Neutrophil (primary cell): ENCODE data around the gene PRSS33.

ENCODE experiments used
- H3K27ac ChIP-seq: fragments of 200-600 bp; sonication (generic); 2 replicates; pipeline ENCODE4 v1.5.1; 2016; ENCODE audit warnings: mild to moderate bottlenecking, moderate library complexity
- H3K27me3 ChIP-seq: fragments of 200-600 bp; sonication (generic); 2 replicates; pipeline ENCODE4 v1.6.0; 2016; ENCODE audit warnings: mild to moderate bottlenecking
- H3K36me3 ChIP-seq: fragments of 200-600 bp; sonication (generic); 2 replicates; pipeline ENCODE4 v1.5.1; 2017
- H3K4me1 ChIP-seq, 2 experiments: fragments of 200-600 bp in 1 of 2; sonication (generic) in 1 of 2; 1 replicate in 1 of 2; 2 replicates in 1 of 2; pipeline versions ENCODE4 v1.5.1 to v1.6.1; 2013 to 2016; ENCODE audit warnings: low read depth in 1 of 2, low read length in 1 of 2, mild to moderate bottlenecking in 1 of 2, moderate library complexity in 1 of 2; ENCODE audit not compliant: control insufficient read depth in 1 of 2, insufficient read depth in 1 of 2
- H3K4me3 ChIP-seq, 2 experiments: fragments of 200-600 bp in 1 of 2; sonication (generic) in 1 of 2; 1 replicate in 1 of 2; 2 replicates in 1 of 2; pipeline ENCODE4 v1.5.1; 2013 to 2016; ENCODE audit warnings: low read depth in 1 of 2, low read length in 1 of 2, mild to moderate bottlenecking in 1 of 2, moderate library complexity in 1 of 2
- H3K9me3 ChIP-seq: fragments of 200-600 bp; sonication (generic); 2 replicates; pipeline ENCODE4 v1.5.1; 2016
- TF ChIP-seq, protein P1 (sequence below): fragments of 200-600 bp; sonication (generic); IDR thresholded peaks from 2 replicates; pipeline ENCODE4 v1.5.1; 2016; ENCODE audit warnings: antibody characterized with exemption

The PRSS33 gene

DNA sequence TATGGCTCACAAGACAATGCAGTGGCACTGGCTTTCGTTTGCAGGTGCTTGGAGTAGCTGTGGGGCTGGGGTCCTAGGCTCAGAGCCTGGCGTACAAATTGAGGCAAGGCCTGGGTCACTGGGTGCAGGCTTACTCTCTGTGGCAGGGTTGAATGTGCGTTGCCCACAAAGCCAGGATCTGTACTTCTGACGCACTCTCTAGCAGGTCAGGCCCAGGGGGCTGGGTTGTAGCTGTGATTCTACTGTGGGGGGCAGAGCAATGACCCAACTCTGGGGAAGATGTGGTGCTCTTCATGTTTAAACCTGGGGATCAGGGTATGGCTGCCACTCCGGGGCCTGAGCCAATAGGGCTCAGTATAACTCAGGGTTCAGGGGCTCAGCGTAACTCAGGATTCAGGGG, 23.3 kb upstream of the PRSS33 start:
- Histone ChIP-seq H3K4me1 (no peaks in the 10 kb centered on the region), H3K27ac (no peak overlapping the region), H3K4me3 (no peak overlapping the region), H3K9me3 (no peaks in the 10 kb centered on the region), H3K36me3 (no peaks in the 10 kb centered on the region), H3K27me3 (peaks cover 42% of the 10 kb centered on the region)
- TF ChIP-seq, protein P1, sequence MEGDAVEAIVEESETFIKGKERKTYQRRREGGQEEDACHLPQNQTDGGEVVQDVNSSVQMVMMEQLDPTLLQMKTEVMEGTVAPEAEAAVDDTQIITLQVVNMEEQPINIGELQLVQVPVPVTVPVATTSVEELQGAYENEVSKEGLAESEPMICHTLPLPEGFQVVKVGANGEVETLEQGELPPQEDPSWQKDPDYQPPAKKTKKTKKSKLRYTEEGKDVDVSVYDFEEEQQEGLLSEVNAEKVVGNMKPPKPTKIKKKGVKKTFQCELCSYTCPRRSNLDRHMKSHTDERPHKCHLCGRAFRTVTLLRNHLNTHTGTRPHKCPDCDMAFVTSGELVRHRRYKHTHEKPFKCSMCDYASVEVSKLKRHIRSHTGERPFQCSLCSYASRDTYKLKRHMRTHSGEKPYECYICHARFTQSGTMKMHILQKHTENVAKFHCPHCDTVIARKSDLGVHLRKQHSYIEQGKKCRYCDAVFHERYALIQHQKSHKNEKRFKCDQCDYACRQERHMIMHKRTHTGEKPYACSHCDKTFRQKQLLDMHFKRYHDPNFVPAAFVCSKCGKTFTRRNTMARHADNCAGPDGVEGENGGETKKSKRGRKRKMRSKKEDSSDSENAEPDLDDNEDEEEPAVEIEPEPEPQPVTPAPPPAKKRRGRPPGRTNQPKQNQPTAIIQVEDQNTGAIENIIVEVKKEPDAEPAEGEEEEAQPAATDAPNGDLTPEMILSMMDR, result no peak

DNA sequence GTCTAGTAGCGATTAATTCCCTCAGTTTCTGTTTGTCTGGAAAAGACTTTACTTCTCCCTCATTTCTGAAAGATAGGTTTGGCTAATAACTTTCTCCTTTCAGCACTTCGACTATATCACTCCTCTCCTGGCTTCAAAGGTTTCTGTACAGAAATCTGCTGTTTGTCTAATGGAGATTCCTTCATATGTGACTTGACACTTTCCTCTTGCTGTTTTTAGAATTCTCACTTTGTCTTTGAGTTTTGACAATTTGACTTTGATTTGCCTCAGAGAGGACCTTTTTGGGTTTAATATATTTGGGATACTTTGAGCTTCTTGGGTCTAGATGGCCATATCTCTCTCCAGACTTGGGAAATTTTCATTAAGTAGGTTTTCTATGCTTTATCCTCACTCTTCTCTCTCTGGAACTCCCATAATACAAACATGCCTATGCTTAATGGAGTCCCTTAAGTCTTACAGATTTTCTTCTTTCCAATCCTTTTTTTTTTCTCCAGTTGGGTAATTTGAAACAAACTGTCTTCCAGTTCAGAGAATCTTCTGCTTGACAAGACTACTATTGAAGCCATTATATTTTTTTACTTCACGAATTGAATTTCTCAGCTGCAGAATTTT, 21.9 kb upstream of the PRSS33 start:
- H3K27ac ChIP-seq, result no peak overlapping the region
- H3K4me3 ChIP-seq, result no peak overlapping the region
- H3K27me3 ChIP-seq, result peaks cover 44% of the 10 kb centered on the region
- TF ChIP-seq, protein P1, result no peak
- no peaks in the 10 kb centered on the region for H3K36me3 ChIP-seq
- no peaks in the 10 kb centered on the region for H3K4me1 ChIP-seq
- no peaks in the 10 kb centered on the region for H3K9me3 ChIP-seq

DNA sequence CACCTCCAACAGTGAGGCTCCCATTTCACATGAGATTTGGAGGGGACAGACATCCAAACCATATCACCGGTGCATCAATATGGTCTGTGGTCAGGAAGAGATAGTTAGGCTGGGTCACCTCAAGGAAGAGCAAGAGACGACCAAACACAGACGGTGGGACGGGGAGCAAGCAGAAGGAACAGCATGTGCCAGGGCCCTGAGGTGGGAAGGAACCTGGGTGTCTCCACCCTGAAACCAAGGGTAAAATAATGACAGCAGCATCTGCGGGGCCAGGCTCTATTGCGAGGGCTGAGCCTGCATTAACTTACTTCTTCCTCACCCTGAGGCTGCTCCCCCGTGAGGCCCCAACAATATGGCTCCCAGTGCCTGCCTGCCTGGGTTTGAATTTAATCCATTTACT, 20.8 kb upstream of the PRSS33 start:
- H3K27ac ChIP-seq, result no peak overlapping the region
- H3K36me3 ChIP-seq, result no peaks in the 10 kb centered on the region
- no peaks in the 10 kb centered on the region for H3K4me1 ChIP-seq
- H3K9me3 ChIP-seq, result no peaks in the 10 kb centered on the region
- H3K27me3 ChIP-seq, result peaks cover 50% of the 10 kb centered on the region
- H3K4me3 ChIP-seq, result no peak overlapping the region
- TF ChIP-seq, protein P1, result no peak

DNA sequence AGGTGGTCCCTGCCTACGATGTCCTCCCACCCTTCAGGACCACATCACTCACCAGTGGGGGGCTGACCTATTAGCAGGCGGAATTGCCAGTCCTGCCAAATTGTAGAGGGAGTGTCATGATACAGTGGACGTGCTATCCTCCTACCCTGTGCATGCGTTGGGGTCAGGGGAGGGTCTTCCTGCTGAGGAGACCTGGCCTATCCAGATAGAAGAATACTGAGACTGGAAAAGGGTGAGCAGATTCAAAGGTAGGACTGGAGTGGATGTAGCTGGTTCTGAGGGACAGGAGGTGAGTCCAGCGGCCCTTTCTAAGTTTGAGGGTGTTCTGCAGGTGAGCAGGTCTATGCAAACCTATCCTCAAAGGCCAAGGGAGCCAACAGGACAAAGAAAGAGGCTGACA, 18.9 kb upstream of the PRSS33 start:
- H3K27me3 ChIP-seq, result peaks cover 40% of the 10 kb centered on the region
- no peaks in the 10 kb centered on the region for H3K9me3 ChIP-seq
- no peaks in the 10 kb centered on the region for H3K4me1 ChIP-seq
- H3K36me3 ChIP-seq, result no peaks in the 10 kb centered on the region
- no peak overlapping the region for H3K27ac ChIP-seq
- no peak overlapping the region for H3K4me3 ChIP-seq
- TF ChIP-seq, protein P1, result no peak

DNA sequence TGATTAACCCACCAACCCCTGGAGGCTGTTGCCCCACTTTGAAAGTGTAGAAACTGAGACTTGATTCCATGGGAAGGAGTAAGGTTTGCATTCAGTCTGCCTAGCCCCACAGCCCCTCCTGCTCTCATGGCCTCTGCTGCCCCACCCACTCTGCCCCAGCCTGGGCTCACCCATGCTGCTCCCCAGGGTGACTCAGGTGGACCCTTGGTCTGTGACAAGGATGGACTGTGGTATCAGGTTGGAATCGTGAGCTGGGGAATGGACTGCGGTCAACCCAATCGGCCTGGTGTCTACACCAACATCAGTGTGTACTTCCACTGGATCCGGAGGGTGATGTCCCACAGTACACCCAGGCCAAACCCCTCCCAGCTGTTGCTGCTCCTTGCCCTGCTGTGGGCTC, 17.4 kb upstream of the PRSS33 start:
- no peaks in the 10 kb centered on the region for H3K9me3 ChIP-seq
- no peaks in the 10 kb centered on the region for H3K4me1 ChIP-seq
- no peak overlapping the region for H3K4me3 ChIP-seq
- no peaks in the 10 kb centered on the region for H3K36me3 ChIP-seq
- H3K27ac ChIP-seq, result no peak overlapping the region
- TF ChIP-seq, protein P1, result no peak
- H3K27me3 ChIP-seq, result peaks cover 28% of the 10 kb centered on the region
